H9 (cell line): ENCODE data around the gene TRIOBP. TPM values are rescaled to one million over a fixed set of nuclear protein-coding genes. Genes with fewer than 3 reads are reported as not detected.
"Not testable (repeated sequence)": the region's sequence is repeated elsewhere in the genome, so short reads cannot be mapped to it uniquely, and the experiment has no call there.

Source experiments
- DNase-seq: peaks from one replicate; pipeline ENCODE4 v3.0.0-alpha.2; 2017
- H2AFZ ChIP-seq: one replicate; pipeline ENCODE4 v1.6.1; 2013; ENCODE audit warnings: mild to moderate bottlenecking, low read length, control low read depth, moderate library complexity
- H2AK5ac ChIP-seq: 2 replicates; pipeline ENCODE4 v1.6.1; 2013; ENCODE audit warnings: low read length, control low read depth, mixed read lengths; ENCODE audit not compliant: insufficient read length
- H2BK120ac ChIP-seq: one replicate; pipeline ENCODE4 v1.6.1; 2013; ENCODE audit warnings: low read depth, mild to moderate bottlenecking, low read length, control low read depth, inconsistent platforms; ENCODE audit not compliant: poor library complexity, severe bottlenecking
- H2BK12ac ChIP-seq: 2 replicates; pipeline ENCODE4 v1.6.1; 2013; ENCODE audit warnings: low read length, control low read depth, mixed read lengths, low read depth; ENCODE audit not compliant: insufficient read length
- H2BK15ac ChIP-seq: 2 replicates; pipeline ENCODE4 v1.6.1; 2013; ENCODE audit warnings: low read depth, low read length, control low read depth
- H2BK20ac ChIP-seq: one replicate; pipeline ENCODE4 v1.6.1; 2013; ENCODE audit warnings: low read depth, mild to moderate bottlenecking, low read length, control low read depth, inconsistent platforms; ENCODE audit not compliant: poor library complexity, severe bottlenecking
- H2BK5ac ChIP-seq: 2 replicates; pipeline ENCODE4 v1.6.1; 2013; ENCODE audit warnings: low read length, control low read depth, mixed read lengths; ENCODE audit not compliant: insufficient read length
- H3K14ac ChIP-seq: 2 replicates; pipeline ENCODE4 v1.6.1; 2013; ENCODE audit warnings: low read length, control low read depth; ENCODE audit not compliant: insufficient read depth
- H3K18ac ChIP-seq: 2 replicates; pipeline ENCODE4 v1.6.1; 2013; ENCODE audit warnings: low read depth, mild to moderate bottlenecking, mixed read lengths, low read length, control low read depth; ENCODE audit not compliant: insufficient read length
- H3K23ac ChIP-seq: 2 replicates; pipeline ENCODE4 v1.6.1; 2013; ENCODE audit warnings: low read length, control low read depth, mixed read lengths, low read depth; ENCODE audit not compliant: insufficient read length
- H3K23me2 ChIP-seq: 2 replicates; pipeline ENCODE4 v1.6.1; 2013; ENCODE audit warnings: low read depth, mild to moderate bottlenecking, mixed read lengths, low read length, control low read depth; ENCODE audit not compliant: insufficient read length, poor library complexity, severe bottlenecking
- H3K27ac ChIP-seq: 2 replicates; pipeline ENCODE4 v1.5.1; 2013; ENCODE audit warnings: low read length, control low read depth, mixed read lengths, low read depth; ENCODE audit not compliant: insufficient read length
- H3K27me3 ChIP-seq: 2 replicates; pipeline ENCODE4 v1.6.1; 2013; ENCODE audit warnings: low read length, control low read depth, inconsistent platforms; ENCODE audit not compliant: insufficient read depth
- H3K4ac ChIP-seq: 2 replicates; pipeline ENCODE4 v1.6.1; 2013; ENCODE audit warnings: low read depth, mild to moderate bottlenecking, control low read depth, inconsistent platforms, low read length, moderate library complexity
- H3K4me1 ChIP-seq: 2 replicates; pipeline ENCODE4 v1.6.1; 2013; ENCODE audit warnings: low read length, control low read depth, inconsistent platforms; ENCODE audit not compliant: insufficient read depth
- H3K4me2 ChIP-seq: 2 replicates; pipeline ENCODE4 v1.6.1; 2013; ENCODE audit warnings: low read length, control low read depth, mixed read lengths; ENCODE audit not compliant: insufficient read length, insufficient read depth
- H3K56ac ChIP-seq: 2 replicates; pipeline ENCODE4 v1.6.1; 2013; ENCODE audit warnings: low read depth, mild to moderate bottlenecking, mixed read lengths, low read length, control low read depth; ENCODE audit not compliant: insufficient read length
- H3K79me1 ChIP-seq: 2 replicates; pipeline ENCODE4 v1.6.1; 2013; ENCODE audit warnings: low read depth, mild to moderate bottlenecking, moderate library complexity, low read length, control low read depth, inconsistent platforms; ENCODE audit not compliant: insufficient read depth, poor library complexity, severe bottlenecking
- H3K79me2 ChIP-seq: 2 replicates; pipeline ENCODE4 v1.6.1; 2013; ENCODE audit warnings: low read length, control low read depth, inconsistent platforms; ENCODE audit not compliant: insufficient read depth
- H3K9ac ChIP-seq: 2 replicates; pipeline ENCODE4 v1.6.1; 2013; ENCODE audit warnings: low read length, control low read depth, mixed read lengths; ENCODE audit not compliant: insufficient read length; ENCODE audit errors: extremely low read depth
- H3K9me3 ChIP-seq: one replicate; pipeline ENCODE4 v1.6.1; 2013; ENCODE audit warnings: low read depth, low read length, inconsistent platforms; ENCODE audit not compliant: control insufficient read depth
- H3T11ph ChIP-seq: one replicate; pipeline ENCODE4 v1.6.1; 2013; ENCODE audit warnings: mild to moderate bottlenecking, low read length, control low read depth, inconsistent platforms
- H4K20me1 ChIP-seq: one replicate; pipeline ENCODE4 v1.6.1; 2013; ENCODE audit not compliant: control insufficient read depth, insufficient read length, insufficient read depth
- H4K5ac ChIP-seq: 2 replicates; pipeline ENCODE4 v1.6.1; 2013; ENCODE audit warnings: low read depth, mild to moderate bottlenecking, mixed read lengths, low read length, control low read depth; ENCODE audit not compliant: insufficient read length
- H4K8ac ChIP-seq: replicated peaks from 2 replicates; pipeline ENCODE4 v1.6.1; 2013; ENCODE audit warnings: low read length, control low read depth, mixed read lengths, low read depth; ENCODE audit not compliant: insufficient read length
- H4K91ac ChIP-seq: 2 replicates; pipeline ENCODE4 v1.6.1; 2013; ENCODE audit warnings: low read depth, mild to moderate bottlenecking, moderate library complexity, mixed read lengths, low read length, control low read depth; ENCODE audit not compliant: insufficient read length
- H3K27ac Mint-ChIP-seq, 3 experiments: 2 replicates in 2 of 3; 3 replicates in 1 of 3; pipeline ENCODE4 v1.8.0; 2020 to 2021; ENCODE audit warnings: mixed read lengths in 3 of 3, mild to moderate bottlenecking in 1 of 3, moderate library complexity in 1 of 3
- H3K27me3 Mint-ChIP-seq: 2 replicates; pipeline ENCODE4 v1.8.0; 2021; ENCODE audit warnings: low read depth, mild to moderate bottlenecking, moderate library complexity, mixed read lengths
- H3K36me3 Mint-ChIP-seq, 3 experiments: 2 replicates in 2 of 3; 3 replicates in 1 of 3; pipeline ENCODE4 v1.8.0; 2020 to 2021; ENCODE audit warnings: low read depth in 3 of 3, mixed read lengths in 3 of 3; ENCODE audit not compliant: insufficient read depth in 1 of 3
- H3K4me1 Mint-ChIP-seq, 2 experiments: 2 replicates each; pipeline ENCODE4 v1.8.0; 2020; ENCODE audit warnings: mixed read lengths in 2 of 2
- H3K4me3 Mint-ChIP-seq, 2 experiments: 2 replicates in 1 of 2; 3 replicates in 1 of 2; pipeline ENCODE4 v1.8.0; 2020 to 2021; ENCODE audit warnings: mild to moderate bottlenecking in 2 of 2, mixed read lengths in 2 of 2, moderate library complexity in 1 of 2
- H3K9me3 Mint-ChIP-seq, 2 experiments: 2 replicates in 1 of 2; 3 replicates in 1 of 2; pipeline ENCODE4 v1.8.0; 2020; ENCODE audit warnings: mild to moderate bottlenecking in 2 of 2, mixed read lengths in 2 of 2, moderate library complexity in 1 of 2
- WGBS: extraction: QIAGEN DNeasy Blood & Tissue Kit; methylation state at CpG from one replicate; pipeline ENCODE4 v1.1.7; 2013; ENCODE audit warnings: missing lambda C conversion rate, low lambda C conversion rate, mixed read lengths; ENCODE audit not compliant: insufficient read length; ENCODE audit errors: extremely low coverage; 5-methylcytosine and 5-hydroxymethylcytosine counted together
- total RNA-seq: library from RNA; stranded (reverse); gene quantifications from 2 replicates; pipeline ENCODE4 v1.2.1, GENCODE V29; 2021
- TF ChIP-seq, protein P1 (sequence below): fragments of 200-600 bp; sonication (generic); conservative IDR thresholded peaks from 3 replicates; pipeline ENCODE4 v1.8.0; 2021; ENCODE audit warnings: antibody characterized with exemption, mild to moderate bottlenecking

The TRIOBP gene
- total RNA-seq, 1 experiment from 2014 or later = 52.7 TPM

DNA sequence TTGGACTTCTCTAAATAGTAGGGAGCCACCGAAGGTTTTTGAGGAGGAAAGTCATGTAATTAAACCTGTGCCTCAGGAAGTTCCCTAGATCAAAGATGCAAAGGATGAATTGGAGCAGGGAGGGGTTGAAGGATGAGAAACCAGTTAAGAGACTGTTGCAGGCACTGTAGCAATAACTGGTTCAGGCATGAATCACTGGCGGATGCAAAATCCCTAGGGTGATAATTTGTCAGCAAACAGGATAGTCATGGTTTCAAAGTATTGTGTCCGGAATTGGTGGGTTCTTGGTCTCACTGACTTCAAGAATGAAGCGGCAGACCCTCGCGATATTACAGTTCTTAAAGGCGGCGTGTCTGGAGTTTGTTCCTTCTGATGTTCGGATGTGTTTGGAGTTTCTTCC, 19.9 kb downstream of the TRIOBP start:
- no peak overlapping the region for H2BK5ac ChIP-seq
- peaks cover 1% of the 10 kb centered on the region; the same call in 1 of the 2 replicates for H3K27me3 Mint-ChIP-seq
- H4K20me1 ChIP-seq = no peaks in the 10 kb centered on the region
- H3K56ac ChIP-seq = no peak overlapping the region
- no peak overlapping the region for H3K23ac ChIP-seq
- H3K27me3 ChIP-seq = no peaks in the 10 kb centered on the region
- peaks cover 0 to 8% of the 10 kb centered on the region in 2 experiments; a peak in 2 of 4 replicates for H3K4me1 Mint-ChIP-seq
- no peak overlapping the region for H2AFZ ChIP-seq
- no peak overlapping the region for H3K18ac ChIP-seq
- H2AK5ac ChIP-seq = no peak overlapping the region
- H2BK15ac ChIP-seq = no peak overlapping the region
- WGBS = no CpG with 5 or more reads among the region's 9 CpGs
- H3K9me3 Mint-ChIP-seq = no peaks in the 10 kb centered on the region
- no peaks in the 10 kb centered on the region for H3K79me1 ChIP-seq
- no peak overlapping the region for H4K8ac ChIP-seq
- H3K36me3 Mint-ChIP-seq = peaks cover 28 to 62% (median 61%) of the 10 kb centered on the region in 3 experiments
- no peak overlapping the region for H2BK12ac ChIP-seq
- no peak overlapping the region for H3K4ac ChIP-seq
- no peaks in the 10 kb centered on the region for H3K23me2 ChIP-seq
- H3K4me1 ChIP-seq = no peaks in the 10 kb centered on the region
- H2BK120ac ChIP-seq = no peak overlapping the region
- H3K14ac ChIP-seq = no peak overlapping the region
- no peak overlapping the region for H3T11ph ChIP-seq
- TF ChIP-seq, protein P1, sequence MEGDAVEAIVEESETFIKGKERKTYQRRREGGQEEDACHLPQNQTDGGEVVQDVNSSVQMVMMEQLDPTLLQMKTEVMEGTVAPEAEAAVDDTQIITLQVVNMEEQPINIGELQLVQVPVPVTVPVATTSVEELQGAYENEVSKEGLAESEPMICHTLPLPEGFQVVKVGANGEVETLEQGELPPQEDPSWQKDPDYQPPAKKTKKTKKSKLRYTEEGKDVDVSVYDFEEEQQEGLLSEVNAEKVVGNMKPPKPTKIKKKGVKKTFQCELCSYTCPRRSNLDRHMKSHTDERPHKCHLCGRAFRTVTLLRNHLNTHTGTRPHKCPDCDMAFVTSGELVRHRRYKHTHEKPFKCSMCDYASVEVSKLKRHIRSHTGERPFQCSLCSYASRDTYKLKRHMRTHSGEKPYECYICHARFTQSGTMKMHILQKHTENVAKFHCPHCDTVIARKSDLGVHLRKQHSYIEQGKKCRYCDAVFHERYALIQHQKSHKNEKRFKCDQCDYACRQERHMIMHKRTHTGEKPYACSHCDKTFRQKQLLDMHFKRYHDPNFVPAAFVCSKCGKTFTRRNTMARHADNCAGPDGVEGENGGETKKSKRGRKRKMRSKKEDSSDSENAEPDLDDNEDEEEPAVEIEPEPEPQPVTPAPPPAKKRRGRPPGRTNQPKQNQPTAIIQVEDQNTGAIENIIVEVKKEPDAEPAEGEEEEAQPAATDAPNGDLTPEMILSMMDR = no peak
- H2BK20ac ChIP-seq = no peak overlapping the region
- no peak overlapping the region for H3K9ac ChIP-seq
- H4K5ac ChIP-seq = no peak overlapping the region
- H4K91ac ChIP-seq = no peak overlapping the region
- peak overlapping the region in 1 of 3 experiments; percentile 93; a peak in 3 of 7 replicates for H3K27ac Mint-ChIP-seq
- H3K4me2 ChIP-seq = no peak overlapping the region
- H3K27ac ChIP-seq = no peak overlapping the region
- H3K4me3 Mint-ChIP-seq = no peak overlapping the region
- no peaks in the 10 kb centered on the region for H3K9me3 ChIP-seq
- no peak for DNase-seq
- no peaks in the 10 kb centered on the region for H3K79me2 ChIP-seq

GRCh38 chr22:37717235-37717634, 20.4 kb downstream of the TRIOBP start:
- not testable (repeated sequence) for H3K79me2 ChIP-seq

More at GRCh38 chr22:37717235-37717634, 20.4 kb downstream of the TRIOBP start:
- H4K8ac ChIP-seq, H3K56ac ChIP-seq, H3K27me3 ChIP-seq, H2BK12ac ChIP-seq, H3K18ac ChIP-seq, H3K9ac ChIP-seq, H2BK15ac ChIP-seq, H3K27me3 Mint-ChIP-seq, H3K4me1 Mint-ChIP-seq, H4K91ac ChIP-seq, H4K5ac ChIP-seq, H3K9me3 ChIP-seq, H3K79me1 ChIP-seq, H3K23ac ChIP-seq, H2AFZ ChIP-seq, H3K14ac ChIP-seq, H4K20me1 ChIP-seq, H3K4ac ChIP-seq, H2BK5ac ChIP-seq, H2BK20ac ChIP-seq, H3K23me2 ChIP-seq, H2AK5ac ChIP-seq, H3K4me2 ChIP-seq, H3K27ac ChIP-seq, H3K9me3 Mint-ChIP-seq, H3T11ph ChIP-seq, H3K4me1 ChIP-seq, DNase-seq, H3K4me3 Mint-ChIP-seq, H2BK120ac ChIP-seq: not testable (repeated sequence)
- Mint-ChIP-seq H3K36me3 (peaks cover 26 to 59% (median 57%) of the 10 kb centered on the region in 3 experiments), H3K27ac (peak overlapping the region in 2 of 3 experiments; percentile 62 to 93; a peak in 4 of 7 replicates)
- WGBS = no CpG with 5 or more reads among the region's 7 CpGs
